Measurements from ENCODE around the gene USP35. TPM values are rescaled to one million over a fixed set of nuclear protein-coding genes. Genes with fewer than 3 reads are reported as not detected.

USP35 gene
- total RNA-seq, 1 experiment from 2014 or later = 7.8 TPM

DNA sequence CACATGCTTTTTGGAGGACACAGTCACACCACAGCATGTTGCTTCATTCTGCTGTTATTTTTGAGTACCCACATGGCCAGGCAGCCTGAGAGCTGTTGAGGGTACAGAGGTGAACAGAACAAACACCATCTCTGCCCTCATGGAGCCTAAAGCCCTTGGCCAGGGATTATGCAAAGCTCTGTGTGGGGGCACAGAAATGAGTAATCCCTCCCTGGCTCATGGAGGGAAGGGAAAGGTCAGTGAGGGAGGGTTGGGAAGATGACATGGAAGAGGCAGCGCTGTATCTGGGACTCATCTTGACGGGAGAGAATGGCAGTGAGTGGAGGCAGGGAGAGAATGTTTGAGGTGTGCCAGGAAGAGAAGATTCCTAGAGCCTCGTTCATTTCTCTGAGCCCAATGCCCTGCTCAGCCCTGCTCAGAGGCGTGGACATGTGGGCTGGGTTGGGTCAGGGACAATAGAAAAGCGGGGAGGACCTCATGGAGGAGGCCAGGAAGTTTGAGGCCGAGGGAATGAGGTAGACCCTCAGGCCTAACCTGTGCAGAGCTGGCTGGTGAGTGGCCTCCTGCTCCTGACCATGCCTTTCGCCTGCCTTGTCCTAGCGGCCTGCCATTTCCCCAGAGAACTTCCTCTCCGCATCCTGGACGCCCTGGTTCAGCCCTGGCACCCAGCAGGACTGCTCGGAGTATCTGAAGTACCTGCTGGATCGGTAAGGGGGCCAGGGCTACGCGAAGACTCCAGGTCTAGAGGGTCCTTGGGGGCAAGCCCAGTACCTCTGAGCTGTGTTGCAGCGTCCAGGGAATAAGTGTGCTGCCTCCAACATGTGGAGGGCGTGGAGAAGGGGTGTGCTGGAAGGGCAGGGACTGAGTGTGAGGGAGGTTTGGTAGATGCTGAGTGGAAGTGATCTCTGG, 19.8 kb downstream of the USP35 start:
- H3K4me3 Mint-ChIP-seq (ENCODE audit: low read depth, unreplicated experiment) = no peak overlapping the region

DNA sequence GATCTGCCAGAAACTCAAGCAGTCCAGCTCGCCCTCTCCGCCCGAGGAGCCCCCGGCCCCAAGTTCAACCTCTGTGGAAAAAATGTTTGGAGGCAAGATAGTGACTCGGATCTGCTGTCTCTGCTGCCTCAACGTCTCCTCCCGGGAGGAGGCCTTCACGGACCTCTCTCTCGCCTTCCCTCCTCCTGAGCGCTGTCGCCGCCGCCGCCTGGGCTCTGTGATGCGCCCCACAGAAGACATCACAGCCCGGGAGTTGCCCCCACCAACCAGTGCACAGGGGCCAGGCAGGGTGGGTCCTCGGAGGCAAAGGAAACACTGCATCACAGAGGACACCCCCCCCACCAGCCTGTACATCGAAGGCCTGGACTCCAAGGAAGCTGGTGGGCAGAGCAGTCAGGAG, 20.8 kb downstream of the USP35 start:
- CTCF ChIA-PET = no interaction called here

More for the DNA sequence above, 19.8 kb downstream of the USP35 start:
- Mint-ChIP-seq H3K27ac (ENCODE audit: unreplicated experiment) (no peak overlapping the region), H3K27me3 (ENCODE audit: unreplicated experiment) (no peaks in the 10 kb centered on the region), H3K4me1 (ENCODE audit: low read depth, unreplicated experiment) (no peaks in the 10 kb centered on the region), H3K36me3 (ENCODE audit: insufficient read depth, unreplicated experiment) (peaks cover 11% of the 10 kb centered on the region), H3K9me3 (ENCODE audit: low read depth, unreplicated experiment) (no peaks in the 10 kb centered on the region)
- BruUV-seq (replicated peaks) = no TSS peak
- CTCF ChIA-PET = interaction anchor here (0.6 kb wide), 1 partner anchor 787 kb away, joined by 3 read pairs; no protein-coding TSS in a partner anchor
- no peak for DNase-seq
- TF ChIP-seq, protein P1, sequence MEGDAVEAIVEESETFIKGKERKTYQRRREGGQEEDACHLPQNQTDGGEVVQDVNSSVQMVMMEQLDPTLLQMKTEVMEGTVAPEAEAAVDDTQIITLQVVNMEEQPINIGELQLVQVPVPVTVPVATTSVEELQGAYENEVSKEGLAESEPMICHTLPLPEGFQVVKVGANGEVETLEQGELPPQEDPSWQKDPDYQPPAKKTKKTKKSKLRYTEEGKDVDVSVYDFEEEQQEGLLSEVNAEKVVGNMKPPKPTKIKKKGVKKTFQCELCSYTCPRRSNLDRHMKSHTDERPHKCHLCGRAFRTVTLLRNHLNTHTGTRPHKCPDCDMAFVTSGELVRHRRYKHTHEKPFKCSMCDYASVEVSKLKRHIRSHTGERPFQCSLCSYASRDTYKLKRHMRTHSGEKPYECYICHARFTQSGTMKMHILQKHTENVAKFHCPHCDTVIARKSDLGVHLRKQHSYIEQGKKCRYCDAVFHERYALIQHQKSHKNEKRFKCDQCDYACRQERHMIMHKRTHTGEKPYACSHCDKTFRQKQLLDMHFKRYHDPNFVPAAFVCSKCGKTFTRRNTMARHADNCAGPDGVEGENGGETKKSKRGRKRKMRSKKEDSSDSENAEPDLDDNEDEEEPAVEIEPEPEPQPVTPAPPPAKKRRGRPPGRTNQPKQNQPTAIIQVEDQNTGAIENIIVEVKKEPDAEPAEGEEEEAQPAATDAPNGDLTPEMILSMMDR (IDR thresholded peaks at IDR 0.05; ENCODE audit: unreplicated experiment) = no peak
- intact Hi-C loops (cut with micrococcal nuclease; ENCODE audit: unreplicated experiment) = no loop called here

DNA sequence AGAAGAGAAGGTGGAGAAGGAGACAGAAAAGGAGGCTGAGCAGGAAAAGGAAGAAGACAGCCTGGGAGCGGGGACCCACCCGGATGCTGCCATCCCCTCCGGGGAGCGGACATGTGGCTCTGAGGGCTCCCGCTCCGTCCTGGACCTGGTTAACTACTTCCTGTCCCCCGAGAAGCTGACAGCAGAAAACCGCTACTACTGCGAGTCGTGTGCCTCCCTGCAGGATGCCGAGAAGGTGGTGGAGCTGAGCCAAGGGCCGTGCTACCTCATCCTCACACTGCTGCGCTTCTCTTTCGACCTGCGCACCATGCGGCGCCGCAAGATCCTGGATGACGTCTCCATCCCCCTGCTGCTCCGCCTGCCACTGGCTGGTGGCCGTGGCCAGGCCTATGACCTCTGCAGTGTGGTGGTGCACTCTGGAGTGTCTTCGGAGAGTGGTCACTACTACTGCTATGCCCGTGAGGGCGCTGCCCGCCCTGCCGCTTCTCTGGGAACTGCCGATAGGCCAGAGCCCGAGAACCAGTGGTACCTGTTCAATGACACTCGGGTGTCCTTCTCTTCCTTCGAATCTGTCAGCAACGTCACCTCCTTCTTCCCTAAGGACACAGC, 21.4 kb downstream of the USP35 start:
- no peaks in the 10 kb centered on the region for H3K9me3 Mint-ChIP-seq (ENCODE audit: low read depth, unreplicated experiment)
- H3K4me1 Mint-ChIP-seq (ENCODE audit: low read depth, unreplicated experiment) = no peaks in the 10 kb centered on the region
- no peak overlapping the region for H3K4me3 Mint-ChIP-seq (ENCODE audit: low read depth, unreplicated experiment)
- no TSS peak for BruUV-seq (replicated peaks)
- peaks cover 11% of the 10 kb centered on the region for H3K36me3 Mint-ChIP-seq (ENCODE audit: insufficient read depth, unreplicated experiment)
- no peak overlapping the region for H3K27ac Mint-ChIP-seq (ENCODE audit: unreplicated experiment)
- intact Hi-C loops (cut with micrococcal nuclease; ENCODE audit: unreplicated experiment) = no loop called here
- no peak for DNase-seq
- TF ChIP-seq, protein P1 (IDR thresholded peaks at IDR 0.05; ENCODE audit: unreplicated experiment) = no peak
- no peaks in the 10 kb centered on the region for H3K27me3 Mint-ChIP-seq (ENCODE audit: unreplicated experiment)
- CTCF ChIA-PET = no interaction called here

More for the DNA sequence above, 20.8 kb downstream of the USP35 start:
- no peaks in the 10 kb centered on the region for H3K9me3 Mint-ChIP-seq (ENCODE audit: low read depth, unreplicated experiment)
- intact Hi-C loops (cut with micrococcal nuclease; ENCODE audit: unreplicated experiment) = no loop called here
- BruUV-seq (replicated peaks) = no TSS peak
- no peak overlapping the region for H3K27ac Mint-ChIP-seq (ENCODE audit: unreplicated experiment)
- H3K4me3 Mint-ChIP-seq (ENCODE audit: low read depth, unreplicated experiment) = no peak overlapping the region
- H3K27me3 Mint-ChIP-seq (ENCODE audit: unreplicated experiment) = no peaks in the 10 kb centered on the region
- H3K36me3 Mint-ChIP-seq (ENCODE audit: insufficient read depth, unreplicated experiment) = peaks cover 11% of the 10 kb centered on the region
- TF ChIP-seq, protein P1 (IDR thresholded peaks at IDR 0.05; ENCODE audit: unreplicated experiment) = no peak
- H3K4me1 Mint-ChIP-seq (ENCODE audit: low read depth, unreplicated experiment) = no peaks in the 10 kb centered on the region
- no peak for DNase-seq

DNA sequence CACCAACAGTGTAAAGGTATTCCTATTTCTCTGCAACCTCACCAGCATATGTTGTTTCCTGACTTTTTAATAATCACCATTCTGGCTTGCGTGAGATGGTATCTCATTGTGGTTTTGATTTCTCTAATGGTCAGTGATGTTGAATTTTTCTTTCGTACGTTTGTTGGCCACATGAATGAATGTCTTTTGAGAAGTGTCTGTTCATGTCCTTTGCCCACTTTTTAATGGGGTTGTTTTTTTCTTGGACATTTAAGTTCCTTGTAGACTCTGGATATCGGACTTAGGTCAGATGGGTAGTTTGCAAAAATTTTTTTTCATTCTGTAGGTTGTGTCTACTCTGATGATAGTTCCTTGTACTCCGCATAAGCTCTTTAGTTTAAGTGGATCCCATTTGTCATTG, 22.8 kb downstream of the USP35 start:
- CTCF ChIA-PET = interaction anchor here (0.6 kb wide), 1 partner anchor 42 kb away, joined by 7 read pairs; no protein-coding TSS in a partner anchor
- TF ChIP-seq, protein P1 (IDR thresholded peaks at IDR 0.05; ENCODE audit: unreplicated experiment) = no peak
- H3K9me3 Mint-ChIP-seq (ENCODE audit: low read depth, unreplicated experiment) = no peaks in the 10 kb centered on the region
- H3K27ac Mint-ChIP-seq (ENCODE audit: unreplicated experiment) = no peak overlapping the region
- H3K4me3 Mint-ChIP-seq (ENCODE audit: low read depth, unreplicated experiment) = no peak overlapping the region
- no peaks in the 10 kb centered on the region for H3K27me3 Mint-ChIP-seq (ENCODE audit: unreplicated experiment)
- no TSS peak for BruUV-seq (replicated peaks)
- peaks cover under 1% of the 10 kb centered on the region for H3K4me1 Mint-ChIP-seq (ENCODE audit: low read depth, unreplicated experiment)
- peaks cover 11% of the 10 kb centered on the region for H3K36me3 Mint-ChIP-seq (ENCODE audit: insufficient read depth, unreplicated experiment)
- intact Hi-C loops (cut with micrococcal nuclease; ENCODE audit: unreplicated experiment) = no loop called here
- DNase-seq = no peak
